ENCODE data around the gene ZNRF4.

- TF ChIP-seq CTCF (IDR thresholded peaks at IDR 0.05) = no peak
- TF ChIP-seq POLR2A (IDR thresholded peaks at IDR 0.05) = no peak
Measured at GRCh38 chr19:5454743-5455142, 474 bp upstream of the ZNRF4 start.

All from sigmoid colon (tissue), 3 donors.